Stomach (tissue), 4 donors: ENCODE measurements around the gene CAPS.

Experiments used
- POLR2A ChIP-seq, 4 donors: fragments of 450-650 bp; IDR thresholded peaks; one replicate each; pipeline ENCODE4 v1.6.1; 2016; ENCODE audit warnings: antibody characterized with exemption in 4 of 4, control low read depth in 2 of 4, mild to moderate bottlenecking in 1 of 4, moderate library complexity in 1 of 4
- POLR2AphosphoS5 ChIP-seq, 3 donors: sonication (generic); formaldehyde crosslinking; IDR thresholded peaks; one replicate each; pipeline ENCODE4 v1.6.1; 2016; ENCODE audit warnings: antibody characterized with exemption in 3 of 3
- TF ChIP-seq, protein P1 (sequence below), 7 experiments: fragments of 450-650 bp in 4 of 7; fragments of 200-600 bp in 3 of 7; sonication (generic) in 3 of 7; IDR thresholded peaks; one replicate each; pipeline ENCODE4 v1.5.1; 2016 to 2019; ENCODE audit warnings: antibody characterized with exemption in 7 of 7, control low read depth in 2 of 7, mild to moderate bottlenecking in 1 of 7

DNA sequence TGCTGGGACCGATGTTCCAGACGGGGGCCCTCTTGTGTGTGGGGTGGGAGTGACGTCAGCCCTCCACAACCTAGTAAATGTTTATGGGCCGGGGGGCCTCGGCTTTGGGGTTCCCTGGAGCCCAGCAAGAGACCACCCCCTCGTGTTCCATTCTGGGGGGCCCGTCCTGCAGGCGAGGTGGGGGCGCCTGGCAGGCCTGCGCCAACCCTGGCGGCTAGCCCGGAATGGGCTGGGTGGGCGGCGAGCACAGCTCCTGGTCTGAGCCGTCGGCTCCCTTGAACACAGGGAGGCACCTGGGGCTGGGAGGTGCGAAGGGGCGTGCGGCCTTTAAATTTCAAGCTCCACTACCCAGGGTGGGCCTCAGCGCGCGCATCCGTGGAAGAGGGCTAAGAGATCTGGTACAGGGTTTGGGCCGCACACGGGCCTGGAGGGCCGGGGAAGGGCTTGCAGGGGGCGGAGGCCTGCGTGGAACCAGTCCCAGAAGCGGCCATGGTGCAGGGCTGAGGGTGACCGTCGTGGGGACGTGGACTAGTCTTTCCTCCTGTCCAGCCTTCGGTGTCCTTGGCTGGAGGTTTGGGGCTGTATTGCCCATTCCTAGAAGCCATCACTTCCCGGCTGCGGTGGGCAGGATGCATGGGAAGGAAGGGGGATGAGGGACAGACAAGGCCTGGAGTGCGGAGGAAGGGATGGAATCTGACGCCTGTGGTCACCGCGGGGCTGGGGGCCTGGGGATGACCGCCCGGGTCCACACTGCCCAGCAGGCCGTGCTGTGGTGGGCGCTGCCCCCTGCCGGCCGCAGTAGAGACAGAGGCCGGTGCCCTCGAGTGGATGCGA, 21.9 kb upstream of the CAPS start:
- TF ChIP-seq POLR2A (IDR thresholded peaks at IDR 0.05): no peak
- TF ChIP-seq, protein P1, sequence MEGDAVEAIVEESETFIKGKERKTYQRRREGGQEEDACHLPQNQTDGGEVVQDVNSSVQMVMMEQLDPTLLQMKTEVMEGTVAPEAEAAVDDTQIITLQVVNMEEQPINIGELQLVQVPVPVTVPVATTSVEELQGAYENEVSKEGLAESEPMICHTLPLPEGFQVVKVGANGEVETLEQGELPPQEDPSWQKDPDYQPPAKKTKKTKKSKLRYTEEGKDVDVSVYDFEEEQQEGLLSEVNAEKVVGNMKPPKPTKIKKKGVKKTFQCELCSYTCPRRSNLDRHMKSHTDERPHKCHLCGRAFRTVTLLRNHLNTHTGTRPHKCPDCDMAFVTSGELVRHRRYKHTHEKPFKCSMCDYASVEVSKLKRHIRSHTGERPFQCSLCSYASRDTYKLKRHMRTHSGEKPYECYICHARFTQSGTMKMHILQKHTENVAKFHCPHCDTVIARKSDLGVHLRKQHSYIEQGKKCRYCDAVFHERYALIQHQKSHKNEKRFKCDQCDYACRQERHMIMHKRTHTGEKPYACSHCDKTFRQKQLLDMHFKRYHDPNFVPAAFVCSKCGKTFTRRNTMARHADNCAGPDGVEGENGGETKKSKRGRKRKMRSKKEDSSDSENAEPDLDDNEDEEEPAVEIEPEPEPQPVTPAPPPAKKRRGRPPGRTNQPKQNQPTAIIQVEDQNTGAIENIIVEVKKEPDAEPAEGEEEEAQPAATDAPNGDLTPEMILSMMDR (IDR thresholded peaks at IDR 0.05): peak in 5 of 7 experiments; percentile 30 to 57 (median 53)
- peak in 1 of 3 donors; percentile 59 for TF ChIP-seq POLR2AphosphoS5 (IDR thresholded peaks at IDR 0.05)
